IPS-18c (cell line): ENCODE data around the gene IMPACT.

Source experiments
- H3K4me3 ChIP-seq: 2 replicates; pipeline ENCODE4 v1.7.0; 2013; ENCODE audit warnings: low read depth, mild to moderate bottlenecking, low read length, moderate library complexity; ENCODE audit not compliant: insufficient read depth
- H3K9me3 ChIP-seq: one replicate; pipeline ENCODE4 v1.6.1; 2013; ENCODE audit warnings: mild to moderate bottlenecking, low read length, moderate library complexity; ENCODE audit not compliant: control insufficient read depth, insufficient read depth

IMPACT gene

GRCh38 chr18:24497031-24497754 lies 70.7 kb downstream of the IMPACT start:
- no peaks in the 10 kb centered on the region for H3K9me3 ChIP-seq
- no peak overlapping the region for H3K4me3 ChIP-seq

DNA sequence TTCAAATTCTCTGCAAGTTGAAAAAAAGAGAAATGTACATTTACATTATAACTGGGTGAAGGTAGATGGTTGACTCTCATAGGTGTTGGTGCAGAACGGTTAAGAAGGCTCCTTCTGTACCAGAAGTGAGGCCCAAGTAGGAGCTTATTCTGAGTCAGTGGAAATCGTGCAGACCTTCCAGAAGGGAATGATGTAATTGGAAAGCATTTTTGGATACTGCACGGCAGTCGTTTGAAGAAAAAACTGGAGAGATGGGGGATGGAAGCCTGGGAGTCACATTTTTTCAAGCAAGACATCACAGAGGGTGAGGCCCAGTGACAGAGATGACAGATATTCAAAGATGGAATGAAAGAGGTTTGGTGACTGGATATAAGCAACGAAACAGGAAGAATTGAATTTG lies 73.3 kb downstream of the IMPACT start:
- no peak overlapping the region for H3K4me3 ChIP-seq
- H3K9me3 ChIP-seq: no peaks in the 10 kb centered on the region

- no peaks in the 10 kb centered on the region for H3K9me3 ChIP-seq
- no peak overlapping the region for H3K4me3 ChIP-seq
These were observed 73.7 kb downstream of the IMPACT start for GRCh38 chr18:24500217-24500616.

DNA sequence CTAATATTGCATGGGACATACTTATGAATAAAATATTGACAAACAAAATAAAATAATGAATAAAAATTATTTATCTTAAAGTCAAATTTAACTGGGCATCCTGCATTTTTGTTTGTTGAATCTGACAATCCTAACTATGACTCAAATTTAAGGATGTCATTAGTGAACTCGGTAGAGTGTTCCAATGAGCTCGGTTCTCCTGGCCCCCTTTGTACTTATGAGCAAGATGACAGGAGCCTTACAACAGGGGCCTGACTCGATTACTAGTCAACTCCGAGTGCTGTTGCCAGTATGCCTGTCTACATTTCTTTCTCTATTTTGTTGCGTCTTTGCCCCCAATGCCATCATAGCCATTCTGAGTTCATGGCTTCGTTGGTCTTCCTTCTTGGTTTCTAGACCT lies 74.3 kb downstream of the IMPACT start:
- Histone ChIP-seq H3K4me3 (no peak overlapping the region), H3K9me3 (no peaks in the 10 kb centered on the region)

- H3K4me3 ChIP-seq: no peak overlapping the region
- H3K9me3 ChIP-seq: no peaks in the 10 kb centered on the region
These were observed 76.4 kb downstream of the IMPACT start for GRCh38 chr18:24502667-24503523.
